HL-60 (cell line): ENCODE data around the gene GZMH.

Experiments
- DNase-seq, 2 experiments: peaks; one replicate each; pipeline ENCODE4 v3.0.0-alpha.2; 2010 to 2020; ENCODE audit warnings: low read depth in 1 of 2, low spot score in 1 of 2
- H3K27ac ChIP-seq: fragments of 250-450 bp; sonication (Bioruptor Pico); replicated peaks from 2 replicates; pipeline ENCODE4 v1.5.1; 2020; ENCODE audit warnings: mild to moderate bottlenecking, moderate library complexity
- H3K27me3 ChIP-seq: fragments of 250-450 bp; sonication (Bioruptor Pico); 2 replicates; pipeline ENCODE4 v1.5.1; 2021; ENCODE audit warnings: mild to moderate bottlenecking, moderate library complexity; ENCODE audit not compliant: insufficient read depth, poor library complexity, severe bottlenecking
- H3K4me3 ChIP-seq: replicated peaks from 2 replicates; pipeline ENCODE4 v1.5.1; 2011; ENCODE audit warnings: mild to moderate bottlenecking, control low read depth, low read length; ENCODE audit not compliant: insufficient read depth
- CTCF ChIP-seq: IDR thresholded peaks from one replicate; pipeline ENCODE4 v1.5.1; 2011; ENCODE audit warnings: low read length, control low read depth, inconsistent platforms; ENCODE audit not compliant: insufficient read depth
- GABPA ChIP-seq: IDR thresholded peaks from 2 replicates; pipeline ENCODE4 v1.6.1; 2012; ENCODE audit warnings: low read depth
- POLR2AphosphoS5 ChIP-seq: IDR thresholded peaks from 2 replicates; pipeline ENCODE4 v1.6.1; 2012; ENCODE audit warnings: low read depth
- REST ChIP-seq: IDR thresholded peaks from 2 replicates; pipeline ENCODE4 v1.6.1; 2012; ENCODE audit warnings: low read depth; ENCODE audit not compliant: insufficient replicate concordance
- SPI1 ChIP-seq: IDR thresholded peaks from 2 replicates; pipeline ENCODE4 v1.6.1; 2012; ENCODE audit warnings: low read depth, mild to moderate bottlenecking, borderline replicate concordance

The GZMH gene

GRCh38 chr14:24629521-24629920, 20.0 kb upstream of the GZMH start:
- TF ChIP-seq POLR2AphosphoS5 (no peak), GABPA (no peak), CTCF (no peak), REST (no peak), SPI1 (no peak)
- Histone ChIP-seq H3K27me3 (no peaks in the 10 kb centered on the region), H3K27ac (no peak overlapping the region), H3K4me3 (no peak overlapping the region)
- no peak for DNase-seq

- no peak overlapping the region for H3K27ac ChIP-seq
- no peak overlapping the region for H3K4me3 ChIP-seq
- TF ChIP-seq CTCF = no peak
- no peak for DNase-seq
- no peaks in the 10 kb centered on the region for H3K27me3 ChIP-seq
These were observed 4.3 kb upstream of the GZMH start for GRCh38 chr14:24613747-24614146.

GRCh38 chr14:24613241-24613640, 3.8 kb upstream of the GZMH start:
- peak in 1 of 2 experiments; percentile 18 for DNase-seq
- Histone ChIP-seq H3K4me3 (no peak overlapping the region), H3K27ac (no peak overlapping the region), H3K27me3 (no peaks in the 10 kb centered on the region)
- TF ChIP-seq SPI1 (peak; percentile 88), POLR2AphosphoS5 (no peak)

- Histone ChIP-seq H3K27me3 (no peaks in the 10 kb centered on the region), H3K27ac (no peak overlapping the region), H3K4me3 (no peak overlapping the region)
- no peak for TF ChIP-seq SPI1
- TF ChIP-seq CTCF = no peak
- TF ChIP-seq POLR2AphosphoS5 = no peak
- peak in 1 of 2 experiments; percentile 25 for DNase-seq
These were observed 2.7 kb upstream of the GZMH start for GRCh38 chr14:24612196-24612595.

- peak in 1 of 2 experiments; percentile 55 for DNase-seq
- H3K27ac ChIP-seq = 0 out of 2 replicates have a peak overlapping the region, but pooled peaks have one; percentile 11
- no peaks in the 10 kb centered on the region for H3K27me3 ChIP-seq
- no peak overlapping the region for H3K4me3 ChIP-seq
- TF ChIP-seq SPI1 = no peak; the same call in 1 of the 2 replicates
- TF ChIP-seq CTCF = no peak
- TF ChIP-seq REST = no peak
- no peak for TF ChIP-seq GABPA
- no peak for TF ChIP-seq POLR2AphosphoS5
These were observed 1.6 kb downstream of the GZMH start for GRCh38 chr14:24607635-24608514.
